ENCODE results near the gene GSTM3. TPM values are rescaled to one million over a fixed set of nuclear protein-coding genes. Genes with fewer than 3 reads are reported as not detected.

Gene GSTM3
- total and polyA plus RNA-seq, 2 experiments from 2014 or later: 297 to 962 TPM

GRCh38 chr1:109765483-109765815, 24.6 kb upstream of the GSTM3 start:
- Histone ChIP-seq H3K9me3 (ENCODE audit: low read depth) (no peaks in the 10 kb centered on the region), H3K4me3 (no peak overlapping the region), H3K27me3 (no peaks in the 10 kb centered on the region), H3K9me2 (replicated peaks; ENCODE audit: insufficient read depth) (no peaks in the 10 kb centered on the region), H4K20me1 (ENCODE audit: insufficient read depth, poor library complexity, severe bottlenecking) (no peaks in the 10 kb centered on the region), H3K4me2 (no peak overlapping the region), H3K36me3 (replicated peaks; ENCODE audit: insufficient read depth, low read depth) (no peaks in the 10 kb centered on the region), H2AFZ (no peak overlapping the region), H3K79me2 (peaks cover 16% of the 10 kb centered on the region), H3K4me1 (ENCODE audit: insufficient read depth) (peaks cover 52% of the 10 kb centered on the region), H3K27ac (peak overlapping the region; percentile 99)
- WGBS (ENCODE audit: low lambda C conversion rate, missing lambda C conversion rate): 90% methylated on average over 4 of the region's 4 CpGs
- no peak for DNase-seq (ENCODE audit: low spot score)
- TF ChIP-seq EZH2phosphoT487 (IDR thresholded peaks at IDR 0.05; ENCODE audit: low read depth, severe bottlenecking, unreplicated experiment) (no peak), EZH2 (IDR thresholded peaks at IDR 0.05; ENCODE audit: borderline replicate concordance) (no peak)
- TF ChIP-seq, protein P1, sequence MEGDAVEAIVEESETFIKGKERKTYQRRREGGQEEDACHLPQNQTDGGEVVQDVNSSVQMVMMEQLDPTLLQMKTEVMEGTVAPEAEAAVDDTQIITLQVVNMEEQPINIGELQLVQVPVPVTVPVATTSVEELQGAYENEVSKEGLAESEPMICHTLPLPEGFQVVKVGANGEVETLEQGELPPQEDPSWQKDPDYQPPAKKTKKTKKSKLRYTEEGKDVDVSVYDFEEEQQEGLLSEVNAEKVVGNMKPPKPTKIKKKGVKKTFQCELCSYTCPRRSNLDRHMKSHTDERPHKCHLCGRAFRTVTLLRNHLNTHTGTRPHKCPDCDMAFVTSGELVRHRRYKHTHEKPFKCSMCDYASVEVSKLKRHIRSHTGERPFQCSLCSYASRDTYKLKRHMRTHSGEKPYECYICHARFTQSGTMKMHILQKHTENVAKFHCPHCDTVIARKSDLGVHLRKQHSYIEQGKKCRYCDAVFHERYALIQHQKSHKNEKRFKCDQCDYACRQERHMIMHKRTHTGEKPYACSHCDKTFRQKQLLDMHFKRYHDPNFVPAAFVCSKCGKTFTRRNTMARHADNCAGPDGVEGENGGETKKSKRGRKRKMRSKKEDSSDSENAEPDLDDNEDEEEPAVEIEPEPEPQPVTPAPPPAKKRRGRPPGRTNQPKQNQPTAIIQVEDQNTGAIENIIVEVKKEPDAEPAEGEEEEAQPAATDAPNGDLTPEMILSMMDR (IDR thresholded peaks at IDR 0.05; ENCODE audit: poor library complexity): no peak

DNA sequence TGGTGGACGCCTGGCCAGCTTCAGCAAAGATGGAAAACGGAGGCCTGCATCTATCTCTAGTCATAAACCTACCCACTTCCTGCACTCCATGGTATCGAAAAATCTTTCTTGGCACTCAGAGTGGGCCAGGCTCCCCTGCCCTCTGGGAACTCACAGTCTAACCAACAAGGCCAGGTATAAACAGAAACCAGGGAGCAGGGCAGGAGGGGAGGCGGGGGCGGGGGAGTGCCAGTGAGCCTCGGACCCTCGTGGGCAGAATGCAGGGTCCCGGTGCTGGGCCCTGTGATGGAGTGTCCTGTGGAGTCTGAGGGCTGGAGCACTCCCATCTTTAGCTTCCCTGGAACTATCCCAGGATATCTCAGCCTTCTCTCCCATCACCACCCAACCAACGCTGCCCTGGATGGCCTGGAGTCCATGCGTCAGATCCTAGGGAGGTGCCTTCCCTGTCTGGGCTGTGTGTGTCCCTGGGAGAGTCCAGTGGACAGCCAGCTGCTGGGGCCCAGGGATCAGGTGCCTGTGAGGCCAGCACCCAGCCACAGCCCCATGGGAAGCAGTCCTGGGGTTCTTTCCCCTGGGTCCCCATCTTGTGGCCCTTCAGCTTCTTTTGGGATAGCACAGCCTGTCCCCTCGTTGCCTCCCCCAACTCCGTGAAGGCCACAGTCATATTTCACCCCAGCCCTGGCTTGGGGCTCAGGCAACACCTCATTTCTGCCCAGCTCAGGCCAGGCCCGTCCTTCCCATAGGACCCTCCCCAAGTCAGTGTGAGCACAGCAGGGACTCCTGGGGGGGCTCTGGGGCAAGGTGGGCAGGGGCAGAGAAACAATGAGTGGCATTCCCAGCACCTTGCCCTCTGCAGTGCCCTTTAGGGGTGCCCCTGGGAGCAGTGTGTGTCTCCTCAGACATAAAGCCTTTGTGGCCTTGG, 24.0 kb upstream of the GSTM3 start:
- H3K27me3 ChIP-seq: no peaks in the 10 kb centered on the region
- H3K9me3 ChIP-seq (ENCODE audit: low read depth): no peaks in the 10 kb centered on the region
- peaks cover 52% of the 10 kb centered on the region for H3K4me1 ChIP-seq (ENCODE audit: insufficient read depth)
- H3K9me2 ChIP-seq (replicated peaks; ENCODE audit: insufficient read depth): no peaks in the 10 kb centered on the region
- no peaks in the 10 kb centered on the region for H4K20me1 ChIP-seq (ENCODE audit: insufficient read depth, poor library complexity, severe bottlenecking)
- no peak for TF ChIP-seq EZH2phosphoT487 (IDR thresholded peaks at IDR 0.05; ENCODE audit: low read depth, severe bottlenecking, unreplicated experiment)
- TF ChIP-seq, protein P1 (IDR thresholded peaks at IDR 0.05; ENCODE audit: poor library complexity): no peak
- TF ChIP-seq EZH2 (IDR thresholded peaks at IDR 0.05; ENCODE audit: borderline replicate concordance): no peak
- H3K27ac ChIP-seq: peak overlapping the region; percentile 99
- no peak overlapping the region for H3K4me3 ChIP-seq
- H2AFZ ChIP-seq: no peak overlapping the region
- peaks cover 16% of the 10 kb centered on the region for H3K79me2 ChIP-seq
- no peaks in the 10 kb centered on the region for H3K36me3 ChIP-seq (replicated peaks; ENCODE audit: insufficient read depth, low read depth)
- no peak for DNase-seq (ENCODE audit: low spot score)
- peak overlapping the region; percentile 60 for H3K4me2 ChIP-seq
- 94% methylated on average over 12 of the region's 13 CpGs for WGBS (ENCODE audit: low lambda C conversion rate, missing lambda C conversion rate)

DNA sequence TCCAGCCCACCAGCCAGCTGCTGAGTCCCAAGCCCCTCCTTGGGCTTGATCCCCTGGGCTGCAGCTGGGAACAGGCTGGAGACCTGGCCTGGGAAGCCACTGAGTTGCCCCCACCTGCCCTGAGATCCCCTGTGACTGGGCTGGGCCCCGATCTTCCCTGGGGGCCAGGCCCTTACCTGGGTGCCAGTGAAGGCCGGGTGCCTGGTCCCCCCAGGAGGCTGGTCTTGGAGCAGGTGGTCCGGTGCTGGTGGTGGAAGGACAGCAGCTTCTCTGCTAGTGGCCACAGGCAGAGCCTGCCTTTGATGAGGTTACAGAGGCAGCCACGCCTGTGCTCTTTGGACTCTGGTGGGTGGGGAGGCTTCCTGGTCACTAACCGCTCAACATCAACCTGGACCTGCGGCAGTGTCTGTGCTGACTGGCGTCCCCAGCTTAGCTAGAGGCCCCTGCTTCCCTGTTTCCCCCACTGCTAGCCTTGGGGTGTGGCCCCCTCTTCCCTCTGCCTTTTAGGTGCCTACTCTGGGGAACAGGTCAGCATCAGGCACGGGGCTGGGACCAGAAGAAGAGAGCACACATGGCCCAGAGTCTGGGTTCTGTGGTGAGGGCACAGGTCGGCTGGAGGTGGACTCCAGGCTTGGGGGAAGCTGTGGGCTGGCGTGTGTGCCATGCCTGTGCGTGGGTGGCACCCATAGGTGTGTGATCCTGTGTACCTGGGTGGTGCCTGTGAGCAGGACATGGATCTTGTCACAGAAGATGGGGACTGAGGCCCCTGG, 23.0 kb upstream of the GSTM3 start, which contains the start of gene EPS8L3:
Gene EPS8L3, minus strand, starts transcription at position 278 of the 770 bp plus-strand sequence. CDS start 2,174 bp downstream, outside the sequence.
- WGBS (ENCODE audit: low lambda C conversion rate, missing lambda C conversion rate): 76% methylated on average over 11 of the region's 11 CpGs
- Histone ChIP-seq H3K4me3 (peak within 1 kb of the TSS; percentile 33), H3K4me2 (peak within 1 kb of the TSS; percentile 85), H2AFZ (no peak within 1 kb of the TSS), H3K4me1 (ENCODE audit: insufficient read depth) (peaks cover 52% of the 10 kb centered on the region), H3K27ac (peak within 1 kb of the TSS; percentile 99), H3K27me3 (no peaks in the 10 kb centered on the region), H3K9me3 (ENCODE audit: low read depth) (no peaks in the 10 kb centered on the region), H3K79me2 (peaks cover 16% of the 10 kb centered on the region), H4K20me1 (ENCODE audit: insufficient read depth, poor library complexity, severe bottlenecking) (no peaks in the 10 kb centered on the region), H3K9me2 (replicated peaks; ENCODE audit: insufficient read depth) (no peaks in the 10 kb centered on the region), H3K36me3 (replicated peaks; ENCODE audit: insufficient read depth, low read depth) (no peaks in the 10 kb centered on the region)
- DNase-seq (ENCODE audit: low spot score): peak; percentile 85
- TF ChIP-seq EZH2 (IDR thresholded peaks at IDR 0.05; ENCODE audit: borderline replicate concordance): no peak
- no peak for TF ChIP-seq EZH2phosphoT487 (IDR thresholded peaks at IDR 0.05; ENCODE audit: low read depth, severe bottlenecking, unreplicated experiment)
- TF ChIP-seq, protein P1 (IDR thresholded peaks at IDR 0.05; ENCODE audit: poor library complexity): no peak
